NCI-H2227 (cell line): ENCODE data around the gene ANKRD28.
"Not testable (repeated sequence)": the region's sequence is repeated elsewhere in the genome, so short reads cannot be mapped to it uniquely, and the experiment has no call there.

ENCODE experiments used
- DNase-seq: peaks from one replicate; lab custom pipeline; 2025; ENCODE audit not compliant: unreplicated experiment; lab: John Stamatoyannopoulos, UW

Gene ANKRD28

DNA sequence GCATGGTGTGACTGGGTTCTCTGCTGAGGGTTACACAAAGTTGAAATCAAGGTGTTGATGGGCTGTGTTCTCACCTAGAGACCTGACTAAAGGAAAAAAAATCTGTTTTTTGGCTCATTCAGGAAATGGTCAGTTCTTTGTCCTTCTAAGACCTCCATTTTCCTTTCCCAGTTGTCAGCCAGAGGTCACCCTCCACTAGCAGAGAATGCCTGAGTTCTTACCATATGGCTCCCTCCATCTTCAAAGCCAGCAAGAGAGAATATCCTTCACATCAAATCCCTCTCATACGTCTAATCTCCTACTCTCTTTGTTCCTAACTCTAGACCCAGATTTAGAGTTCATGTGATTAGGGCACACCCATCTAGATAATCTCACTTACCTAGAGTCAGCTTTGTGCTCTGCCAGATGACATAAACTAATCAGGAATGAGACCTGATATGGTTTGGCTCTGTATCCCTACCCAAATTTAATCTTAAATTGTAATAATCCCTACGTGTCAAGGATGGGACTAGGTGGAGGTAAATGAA is 19.4 kb downstream of the ANKRD28 start:
- DNase-seq = no peak

DNA sequence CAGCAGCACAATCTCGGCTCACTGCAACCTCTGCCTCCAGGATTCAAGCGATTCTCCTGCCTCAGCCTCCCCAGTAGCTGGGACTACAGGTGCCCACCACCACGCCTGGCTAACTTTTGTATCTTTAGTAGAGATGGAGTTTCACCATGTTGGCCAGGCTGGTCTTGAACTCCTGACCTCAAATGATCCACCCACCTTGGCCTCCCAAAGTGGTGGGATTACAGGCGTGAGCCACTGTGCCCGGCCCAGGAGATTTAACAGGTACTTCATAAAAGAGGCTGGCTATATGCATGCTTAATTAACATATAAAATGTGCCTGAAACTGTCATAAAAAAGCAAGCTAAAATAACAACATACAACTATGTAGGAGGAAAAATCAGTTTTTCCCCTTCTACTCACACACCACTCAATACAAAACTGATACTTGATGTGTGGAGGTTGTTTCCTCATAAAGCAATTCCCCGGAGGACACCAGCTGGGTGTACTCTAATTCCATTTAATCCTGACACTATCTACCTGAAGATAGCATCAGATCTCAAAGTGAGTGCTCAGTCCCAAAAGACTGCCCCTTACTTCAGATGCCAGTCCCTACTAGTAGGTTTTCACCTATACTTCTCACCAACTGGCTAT is 22.7 kb downstream of the ANKRD28 start:
- DNase-seq = not testable (repeated sequence)

DNA sequence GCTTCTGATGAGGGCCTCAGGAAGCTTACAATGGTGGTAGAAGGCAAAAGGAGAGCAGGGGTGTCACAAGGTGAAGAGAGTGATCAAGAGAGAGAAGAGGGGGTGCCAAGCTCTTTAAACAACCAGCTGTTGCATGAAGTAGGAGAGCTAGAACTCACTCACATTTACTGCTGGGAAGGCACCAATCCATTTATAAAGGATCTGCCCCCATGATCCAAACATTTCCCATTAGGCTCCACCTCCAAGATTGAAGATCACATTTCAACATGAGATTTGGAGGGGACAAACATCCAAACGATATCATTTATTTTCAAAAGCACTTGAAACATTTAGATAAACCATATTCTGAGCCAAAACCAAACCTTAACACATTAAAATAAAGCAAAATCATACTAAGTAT is 26.3 kb downstream of the ANKRD28 start:
- DNase-seq = no peak

DNA sequence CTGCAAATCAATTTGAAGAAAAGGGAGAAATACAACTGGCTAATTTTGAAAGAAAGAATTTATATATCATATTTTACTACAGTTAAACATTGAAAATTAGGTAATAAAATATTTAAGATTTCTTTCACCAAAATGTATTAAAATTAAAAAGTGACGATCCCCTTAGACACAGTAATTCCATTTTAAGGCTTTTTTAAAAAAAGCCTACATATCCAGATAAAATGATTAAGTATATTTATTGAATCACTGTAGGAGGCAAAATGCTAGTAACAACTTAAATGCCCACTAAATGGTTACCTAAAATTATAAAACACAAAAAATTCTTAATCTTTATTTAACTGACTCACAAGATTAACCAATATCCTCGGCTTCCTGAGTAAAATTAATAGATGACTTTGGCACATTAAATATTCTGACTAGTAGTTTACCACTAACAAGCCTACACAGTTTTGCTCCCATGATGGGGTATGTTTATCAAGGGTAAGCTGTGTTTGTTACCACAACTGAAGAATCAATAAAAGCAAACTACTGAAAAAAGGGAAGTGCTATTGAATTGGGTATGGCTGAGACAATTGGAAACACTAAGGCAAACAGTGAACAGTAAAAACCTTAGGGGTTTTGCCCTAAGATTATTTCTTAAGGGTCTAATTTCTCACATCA is 28.4 kb downstream of the ANKRD28 start:
- DNase-seq = no peak

DNA sequence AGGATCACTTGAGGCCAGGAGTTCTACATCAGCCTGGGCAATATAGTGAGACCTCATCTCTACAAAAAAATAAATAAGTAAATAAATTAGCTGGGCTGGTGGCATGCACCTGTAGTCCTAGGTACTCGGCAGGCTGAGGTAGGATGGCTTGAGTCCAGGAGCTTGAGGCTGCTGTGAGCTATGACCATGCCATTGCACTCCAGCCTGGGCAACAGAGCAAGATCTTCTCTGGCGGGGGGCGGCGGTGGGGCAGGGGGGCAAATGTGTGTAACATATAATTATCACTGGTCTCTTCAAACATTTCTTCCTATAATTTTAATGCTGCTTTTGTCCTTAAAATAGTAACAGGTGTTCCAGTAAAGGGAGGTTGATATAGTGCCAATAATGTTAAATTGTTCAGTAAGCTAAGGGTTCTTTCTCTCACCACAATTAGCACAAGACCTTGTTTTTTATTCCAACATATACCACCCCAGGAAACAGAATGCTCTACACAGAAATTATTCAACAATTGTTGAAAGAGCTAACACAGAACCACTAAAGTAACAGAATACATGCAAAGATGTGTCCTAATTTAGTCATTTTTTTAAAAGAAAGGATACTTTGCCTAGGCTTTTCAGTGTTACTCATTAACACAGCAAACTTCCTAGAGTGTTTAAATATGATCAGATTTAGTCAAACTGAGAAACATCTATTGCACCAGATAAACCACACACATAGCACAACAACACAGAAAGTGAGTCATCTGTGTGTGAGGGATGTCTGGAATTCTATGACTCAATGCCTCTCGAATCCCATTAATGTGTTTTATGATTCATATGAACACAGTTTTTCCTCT is 29.1 kb downstream of the ANKRD28 start:
- no peak for DNase-seq

DNA sequence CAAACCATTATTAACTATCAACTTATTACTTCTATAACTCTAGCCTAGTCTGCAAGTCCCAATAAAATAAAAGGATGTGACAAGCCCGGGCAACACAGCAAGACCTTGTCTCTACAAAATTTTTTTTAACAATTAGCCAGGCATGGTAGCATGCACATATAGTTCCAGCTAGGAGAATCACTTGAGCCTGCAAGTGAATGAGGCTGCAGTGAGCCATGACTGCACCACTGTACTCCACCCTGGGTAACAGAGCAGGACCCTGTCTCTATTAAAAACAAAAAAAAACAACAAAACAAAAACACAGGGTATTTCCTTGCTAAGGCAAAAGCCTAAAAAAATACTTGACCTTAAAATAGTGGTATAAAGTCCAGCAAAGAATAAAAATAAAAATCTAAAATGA is 31.4 kb downstream of the ANKRD28 start:
- DNase-seq = no peak

DNA sequence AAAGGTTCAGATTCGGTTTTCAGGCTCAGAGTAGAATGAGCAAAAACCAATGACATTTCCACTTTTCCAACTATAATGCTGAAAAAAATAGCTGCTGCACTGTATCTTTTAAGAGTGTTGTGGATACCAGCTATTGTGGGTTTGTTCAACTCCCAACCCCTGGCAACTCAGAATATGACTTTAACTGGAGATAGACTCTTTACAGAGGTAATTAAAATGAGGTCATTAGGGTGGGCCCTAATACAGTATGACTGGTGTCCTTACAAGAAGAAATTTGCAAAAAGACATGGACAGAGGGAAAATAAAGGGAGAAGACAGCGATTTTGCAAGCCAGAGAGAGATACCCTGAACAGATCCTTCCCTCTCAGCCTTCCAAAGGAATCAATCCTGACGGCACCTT is 39.5 kb downstream of the ANKRD28 start:
- no peak for DNase-seq

DNA sequence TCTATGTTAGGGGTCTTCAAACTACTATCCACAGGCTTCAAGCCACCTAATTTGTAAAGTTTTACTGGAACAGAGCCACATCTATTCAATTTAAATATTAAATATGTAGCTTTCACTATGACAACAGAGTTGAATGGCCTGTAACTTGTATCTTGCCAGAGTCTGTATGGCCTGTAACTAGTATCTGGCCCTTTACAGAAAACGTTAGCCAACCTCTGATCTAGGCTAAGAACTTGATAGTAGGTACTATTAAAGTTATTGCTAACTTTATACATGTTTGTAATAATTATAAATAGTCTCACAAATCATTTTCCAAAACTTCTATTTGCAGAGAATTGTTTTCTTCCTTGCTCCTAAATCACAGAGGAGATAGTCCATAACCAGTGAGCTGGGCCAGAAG is 40.0 kb downstream of the ANKRD28 start:
- DNase-seq = no peak

DNA sequence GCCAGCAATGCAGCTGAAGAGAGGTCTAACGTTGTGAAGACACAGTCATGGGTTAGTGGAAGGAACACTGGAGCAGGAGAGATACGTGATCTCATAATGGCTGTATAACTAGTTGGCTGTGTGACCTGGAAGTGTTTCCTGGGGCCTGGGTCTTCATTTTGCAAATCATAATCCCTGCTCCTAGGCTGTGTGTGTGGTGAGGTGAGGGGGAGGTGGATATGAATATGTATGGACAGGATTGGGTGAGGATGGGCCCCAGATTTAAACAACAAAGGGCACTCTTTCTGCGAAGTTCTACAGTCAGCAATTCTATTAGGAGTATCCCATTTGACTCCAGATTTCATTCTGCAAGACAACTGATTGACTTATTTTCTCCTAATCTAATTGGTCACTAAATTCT is 41.3 kb downstream of the ANKRD28 start:
- no peak for DNase-seq

DNA sequence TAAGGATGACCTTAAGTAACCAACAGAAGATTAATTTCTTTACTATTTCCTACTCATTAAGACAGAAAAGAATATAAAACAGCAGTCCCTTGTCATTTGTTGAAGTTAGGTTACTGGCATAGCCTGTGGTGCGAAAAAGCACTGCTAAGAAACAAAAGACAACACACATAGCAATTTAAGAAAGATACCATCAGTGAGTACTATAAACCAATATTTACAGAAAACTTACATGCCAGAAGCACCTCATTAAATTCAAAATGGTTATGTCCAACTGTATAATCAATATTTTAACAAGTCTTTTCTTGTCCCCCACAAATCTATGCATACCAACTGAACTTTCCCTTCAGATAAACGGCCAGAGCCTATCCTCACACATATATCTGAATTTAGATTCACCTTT is 42.0 kb downstream of the ANKRD28 start:
- DNase-seq = no peak

DNA sequence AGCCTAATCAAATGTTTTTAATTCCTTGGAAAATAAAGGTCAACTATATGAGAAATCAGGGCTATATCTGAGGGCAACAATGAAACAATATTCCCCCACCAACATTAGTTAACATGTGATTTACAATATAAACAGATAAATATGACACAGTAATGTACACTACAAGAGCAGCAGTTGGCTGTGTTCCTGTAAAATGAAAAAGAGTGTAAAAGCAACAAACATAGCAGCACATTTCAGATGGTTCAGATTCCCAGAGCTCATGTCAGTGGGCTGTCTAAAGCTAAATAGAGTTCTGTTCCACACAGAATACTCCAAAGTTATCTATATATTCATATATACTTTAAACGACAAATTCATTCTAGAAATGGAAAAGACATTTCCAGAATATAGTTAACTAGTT is 42.6 kb downstream of the ANKRD28 start:
- DNase-seq = no peak

DNA sequence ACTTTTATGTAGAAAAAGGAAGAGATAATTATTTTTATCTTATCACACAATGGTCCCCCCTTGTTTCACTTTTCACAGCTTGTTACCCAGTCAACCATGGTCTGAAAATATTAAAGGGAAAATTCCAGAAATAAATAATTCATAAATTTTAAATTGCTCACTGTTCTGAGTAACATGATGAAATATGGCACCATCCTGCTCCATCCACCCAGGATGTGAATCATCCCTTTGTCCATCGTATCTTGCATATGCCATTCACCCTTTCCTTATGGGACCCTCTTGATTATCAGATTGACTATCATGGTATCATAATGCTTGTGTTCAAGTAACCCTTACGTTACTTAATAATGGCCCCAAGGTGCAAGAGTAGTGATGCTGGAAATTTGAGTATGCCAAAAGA is 43.7 kb downstream of the ANKRD28 start:
- DNase-seq = no peak

DNA sequence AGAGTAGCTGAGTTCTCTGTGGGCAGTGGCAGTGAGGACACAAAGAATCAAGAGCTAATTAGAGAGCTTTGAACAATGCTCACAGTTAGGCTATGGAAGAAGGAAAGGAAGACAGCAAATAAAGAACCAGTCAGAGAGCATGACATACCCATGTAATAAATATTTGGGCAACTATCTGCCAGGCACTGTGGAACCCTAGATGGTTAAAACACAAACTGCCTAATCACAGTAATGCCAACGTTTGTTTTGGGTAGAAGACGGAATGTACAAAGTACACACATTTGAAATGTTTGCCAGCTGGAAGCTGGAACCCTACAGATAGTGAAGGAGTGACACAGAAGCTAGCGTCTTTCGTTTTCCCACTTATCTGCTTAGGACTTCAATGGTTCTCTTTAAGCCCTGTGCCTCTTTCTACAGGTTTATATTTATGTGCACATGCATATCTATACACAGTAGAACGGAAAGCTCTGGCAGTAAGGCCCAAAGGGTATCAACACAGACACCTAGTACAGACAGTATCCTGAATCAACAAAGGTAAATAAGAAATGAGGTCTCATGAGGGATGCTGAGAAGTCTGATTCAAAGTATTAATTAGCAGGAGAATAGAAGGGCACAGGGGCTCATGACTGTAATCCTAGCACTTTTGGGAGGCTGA is 44.6 kb downstream of the ANKRD28 start:
- DNase-seq = no peak

DNA sequence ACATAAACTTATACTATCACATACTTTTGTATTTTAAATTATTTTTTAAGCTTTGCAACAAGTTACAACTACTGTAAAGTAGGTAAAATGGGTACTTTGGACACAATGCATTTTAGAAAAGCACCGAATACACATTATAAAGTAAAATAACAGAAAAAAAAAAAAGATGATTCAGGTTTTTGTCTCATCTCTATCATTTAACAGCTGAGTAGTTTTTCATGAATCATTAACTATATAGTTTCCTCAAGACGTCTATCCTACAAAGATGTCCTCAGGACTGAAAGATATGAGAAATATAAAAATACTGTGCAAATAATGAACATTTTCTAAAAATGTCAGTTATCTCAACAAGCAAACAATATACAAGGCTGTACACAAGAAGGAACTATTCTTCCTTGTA is 46.9 kb downstream of the ANKRD28 start:
- DNase-seq = no peak

DNA sequence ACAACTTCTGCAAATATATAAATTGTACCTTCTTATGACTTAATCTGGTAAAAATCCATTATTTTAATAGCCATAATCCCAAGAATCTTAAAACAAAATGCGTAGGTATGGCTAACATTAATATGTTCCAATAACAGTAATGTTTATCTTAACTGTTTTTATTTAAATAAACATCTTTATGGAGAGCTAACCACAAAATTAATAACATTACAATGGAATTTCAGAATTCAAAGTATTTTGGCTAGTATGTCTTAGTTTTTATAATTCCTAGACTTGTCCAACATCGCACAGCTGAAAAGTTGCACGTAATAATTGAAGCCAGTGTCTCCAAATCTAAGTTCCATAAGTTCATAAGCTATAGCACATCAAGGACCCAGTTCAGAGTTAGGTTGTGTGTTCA is 47.6 kb downstream of the ANKRD28 start:
- DNase-seq = no peak

DNA sequence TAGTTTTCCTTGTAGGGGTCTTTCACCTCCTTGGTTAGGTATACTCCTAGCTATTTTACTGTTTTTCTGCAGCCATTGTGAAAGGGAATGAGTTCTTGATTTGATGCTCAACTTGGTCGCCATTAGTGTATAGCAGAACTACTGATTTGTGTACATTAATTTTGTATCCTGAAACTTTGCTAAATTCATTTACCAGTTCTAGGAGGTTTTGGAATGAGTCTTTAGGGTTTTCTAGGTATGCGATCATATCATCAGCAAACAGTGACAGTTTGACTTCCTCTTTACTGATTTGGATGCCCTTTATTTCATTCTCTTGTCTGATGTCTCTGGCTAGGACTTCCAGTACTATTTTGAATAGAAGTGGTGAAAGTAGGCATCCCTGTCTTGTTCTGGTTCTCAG is 51.9 kb downstream of the ANKRD28 start:
- not testable (repeated sequence) for DNase-seq

DNA sequence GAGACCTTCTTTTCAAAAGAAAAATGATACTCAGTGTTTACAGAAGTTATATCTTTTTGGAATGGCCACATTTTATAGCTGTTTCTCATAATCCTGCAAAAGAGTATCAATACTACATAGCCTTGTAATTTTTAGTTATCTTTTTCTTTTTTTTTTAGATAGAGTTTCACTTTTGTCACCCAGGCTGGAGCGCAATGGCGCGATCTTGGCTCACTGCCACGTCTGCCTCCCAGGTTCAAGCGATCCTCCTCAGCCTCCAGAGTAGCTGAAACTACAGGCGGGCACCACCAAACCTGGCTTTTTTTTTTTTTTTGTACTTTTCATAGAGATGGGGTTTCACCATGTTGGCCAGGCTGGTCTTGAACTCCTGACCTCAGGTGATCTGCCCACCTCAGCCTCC is 53.6 kb downstream of the ANKRD28 start:
- DNase-seq = no peak

DNA sequence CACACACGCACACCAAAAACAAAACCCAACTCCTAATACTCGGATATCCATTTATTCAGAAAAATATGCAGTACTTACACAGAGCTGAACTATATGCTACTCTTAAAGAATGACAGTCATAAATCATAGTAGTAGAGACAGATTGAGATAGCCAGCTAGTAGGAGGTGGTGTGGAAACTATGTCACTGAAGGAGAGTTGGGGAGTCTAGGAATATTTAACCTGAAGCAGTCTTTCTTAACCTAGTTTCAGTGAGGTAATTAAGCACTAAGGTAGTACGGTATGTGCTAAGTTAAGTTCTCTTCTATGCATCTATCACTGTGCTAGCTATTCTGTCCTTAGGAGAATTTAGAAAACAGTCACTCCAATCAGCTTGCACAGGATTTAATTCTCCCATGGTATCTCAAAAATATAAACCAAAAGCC is 54.2 kb downstream of the ANKRD28 start:
- no peak for DNase-seq

DNA sequence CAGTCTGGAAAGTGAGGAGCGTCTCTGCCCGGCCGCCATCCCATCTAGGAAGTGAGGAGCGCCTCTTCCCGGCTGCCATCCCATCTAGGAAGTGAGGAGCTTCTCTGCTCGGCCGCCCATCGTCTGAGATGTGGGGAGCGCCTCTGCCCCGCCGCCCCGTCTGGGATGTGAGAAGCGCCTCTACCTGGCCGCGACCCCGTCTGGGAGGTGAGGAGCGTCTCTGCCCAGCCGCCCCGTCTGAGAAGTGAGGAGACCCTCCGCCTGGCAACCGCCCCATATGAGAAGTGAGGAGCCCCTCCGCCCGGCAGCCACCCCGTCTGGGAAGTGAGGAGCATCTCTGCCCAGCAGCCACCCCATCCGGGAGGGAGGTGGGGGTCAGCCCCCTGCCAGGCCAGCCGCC is 55.5 kb downstream of the ANKRD28 start:
- DNase-seq = not testable (repeated sequence)

DNA sequence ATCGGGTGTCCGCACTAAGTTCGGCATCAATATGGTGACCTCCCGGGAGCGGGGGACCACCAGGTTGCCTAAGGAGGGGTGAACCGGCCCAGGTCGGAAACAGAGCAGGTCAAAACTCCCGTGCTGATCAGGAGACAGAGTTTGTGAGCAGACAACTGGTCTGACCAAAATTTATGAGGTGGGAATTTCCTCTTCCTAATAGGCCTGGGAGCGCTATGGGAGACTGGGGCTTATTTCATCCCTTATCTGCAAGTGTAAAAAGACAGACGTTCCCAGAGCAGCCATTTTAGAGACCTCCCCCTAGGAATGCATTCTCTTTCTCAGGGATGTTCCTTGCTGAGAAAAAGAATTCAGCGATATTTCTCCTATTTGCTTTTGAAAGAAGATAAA is 59.2 kb downstream of the ANKRD28 start:
- not testable (repeated sequence) for DNase-seq

DNA sequence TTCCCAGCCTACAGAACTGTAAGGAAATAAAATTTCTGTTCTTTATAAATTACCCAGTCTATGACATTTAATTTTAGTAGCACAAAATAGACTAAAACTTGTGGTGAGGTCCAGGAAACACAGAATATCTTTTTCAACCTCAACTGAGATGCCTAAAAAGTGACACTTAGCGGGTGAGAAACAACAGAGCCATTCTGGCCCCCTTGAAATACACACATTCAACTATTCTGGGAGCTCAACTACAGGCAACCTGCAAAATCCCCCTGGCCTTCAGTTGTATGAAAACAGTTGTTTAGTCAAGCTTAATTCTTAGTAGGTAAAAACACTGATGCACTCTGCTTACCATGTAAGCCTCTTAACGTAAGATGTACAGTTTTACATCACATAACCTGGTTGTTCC is 66.8 kb downstream of the ANKRD28 start:
- DNase-seq = no peak
